Measurements from ENCODE around the gene RNF213. TPM values are rescaled to one million over a fixed set of nuclear protein-coding genes. Genes with fewer than 3 reads are reported as not detected.

The RNF213 gene
- total RNA-seq, 4 donors from 2014 or later, result 113 to 174 (median 159) TPM

GRCh38 chr17:80371196-80371595 is 110.5 kb downstream of the RNF213 start:
- intact Hi-C loops (cut with DNase I; ENCODE audit: low total_unique reads) (no loop called here), in situ Hi-C loops (cut with MboI; ENCODE audit: low pct_ligation_motif_present in 1 of 4, low pct_unique_long_range_greater_than_20kb in 1 of 4, low sequenced_read_pairs in 3 of 4) (no loop called here)
- DNase-seq, result no peak
- Histone ChIP-seq H3K36me3 (peaks cover 0 to 88% (median 43%) of the 10 kb centered on the region in 4 donors), H3K9me3 (no peaks in the 10 kb centered on the region), H3K4me1 (no peaks in the 10 kb centered on the region), H3K4me3 (no peak overlapping the region), H3K27ac (no peak overlapping the region), H3K27me3 (no peaks in the 10 kb centered on the region)
- 80 to 93% methylated on average over 1 to 5 of the region's 5 CpGs for WGBS, 2 donors (ENCODE audit: low coverage in 1 of 2)
- TF ChIP-seq POLR2A (IDR thresholded peaks at IDR 0.05) (no peak), EP300 (IDR thresholded peaks at IDR 0.05; ENCODE audit: low read depth) (no peak), CTCF (IDR thresholded peaks at IDR 0.05) (no peak), POLR2AphosphoS5 (IDR thresholded peaks at IDR 0.05) (no peak)

GRCh38 chr17:80372456-80372855 is 111.8 kb downstream of the RNF213 start:
- intact Hi-C loops (cut with DNase I; ENCODE audit: low total_unique reads) (no loop called here), in situ Hi-C loops (cut with MboI; ENCODE audit: low pct_ligation_motif_present in 1 of 4, low pct_unique_long_range_greater_than_20kb in 1 of 4, low sequenced_read_pairs in 3 of 4) (no loop called here)
- 72 to 93% methylated on average over 3 to 11 of the region's 11 CpGs for WGBS, 2 donors (ENCODE audit: low coverage in 1 of 2)
- DNase-seq, result no peak
- H3K4me1 ChIP-seq, result no peaks in the 10 kb centered on the region
- no peak overlapping the region for H3K27ac ChIP-seq
- TF ChIP-seq CTCF (IDR thresholded peaks at IDR 0.05) (no peak), POLR2A (IDR thresholded peaks at IDR 0.05) (no peak), POLR2AphosphoS5 (IDR thresholded peaks at IDR 0.05) (no peak), EP300 (IDR thresholded peaks at IDR 0.05; ENCODE audit: low read depth) (no peak)
- no peaks in the 10 kb centered on the region for H3K27me3 ChIP-seq
- H3K4me3 ChIP-seq, result no peak overlapping the region
- H3K9me3 ChIP-seq, result no peaks in the 10 kb centered on the region
- peaks cover 0 to 94% (median 44%) of the 10 kb centered on the region in 4 donors for H3K36me3 ChIP-seq

DNA sequence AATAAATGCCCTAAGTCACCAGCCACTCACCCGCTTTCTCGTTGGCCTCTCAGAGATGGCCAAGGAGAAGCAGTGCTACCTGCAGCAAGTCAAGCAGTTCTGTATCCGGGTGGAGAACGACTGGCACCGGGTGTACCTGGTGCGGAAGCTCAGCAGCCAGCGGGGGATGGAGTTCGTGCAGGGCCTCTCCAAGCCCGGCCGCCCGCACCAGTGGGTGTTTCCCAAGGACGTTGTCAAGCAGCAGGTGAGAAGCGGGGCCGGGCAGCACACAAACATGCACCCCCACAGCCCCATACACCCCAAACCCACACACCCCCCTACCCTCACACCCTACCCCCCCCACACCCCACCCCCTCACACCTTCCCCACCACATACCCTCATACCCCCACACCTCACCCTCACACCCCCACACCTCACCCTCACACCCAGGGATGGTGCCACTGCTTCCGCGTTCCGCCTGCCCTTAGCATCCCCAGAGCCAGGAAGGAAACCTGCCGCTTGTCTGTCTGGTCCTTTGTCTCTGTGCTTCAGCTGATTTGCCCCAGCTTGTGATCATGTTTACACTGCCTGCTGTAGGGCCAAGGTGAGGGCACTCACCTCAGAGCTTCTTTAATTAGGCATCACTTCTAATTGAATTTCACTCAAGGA is 112.4 kb downstream of the RNF213 start:
- TF ChIP-seq POLR2A (IDR thresholded peaks at IDR 0.05), result no peak
- TF ChIP-seq POLR2AphosphoS5 (IDR thresholded peaks at IDR 0.05), result no peak
- no peak for TF ChIP-seq EP300 (IDR thresholded peaks at IDR 0.05; ENCODE audit: low read depth)
- no peak for TF ChIP-seq CTCF (IDR thresholded peaks at IDR 0.05)
- Histone ChIP-seq H3K27me3 (no peaks in the 10 kb centered on the region), H3K36me3 (peaks cover 0 to 93% (median 43%) of the 10 kb centered on the region in 4 donors), H3K27ac (no peak overlapping the region), H3K4me1 (no peaks in the 10 kb centered on the region), H3K4me3 (no peak overlapping the region), H3K9me3 (no peaks in the 10 kb centered on the region)
- intact Hi-C loops (cut with DNase I; ENCODE audit: low total_unique reads) (no loop called here), in situ Hi-C loops (cut with MboI; ENCODE audit: low pct_ligation_motif_present in 1 of 4, low pct_unique_long_range_greater_than_20kb in 1 of 4, low sequenced_read_pairs in 3 of 4) (no loop called here)
- no peak for DNase-seq
- WGBS, 2 donors (ENCODE audit: low coverage in 1 of 2), result 92 to 94% methylated on average over 2 to 18 of the region's 18 CpGs

- DNase-seq, result no peak
- in situ Hi-C loops (cut with MboI; ENCODE audit: low pct_ligation_motif_present in 1 of 4, low pct_unique_long_range_greater_than_20kb in 1 of 4, low sequenced_read_pairs in 3 of 4), result no loop called here
- Histone ChIP-seq H3K27me3 (no peaks in the 10 kb centered on the region), H3K27ac (no peak overlapping the region), H3K36me3 (peaks cover 0 to 89% (median 41%) of the 10 kb centered on the region in 4 donors), H3K4me3 (no peak overlapping the region), H3K9me3 (no peaks in the 10 kb centered on the region), H3K4me1 (no peaks in the 10 kb centered on the region)
- TF ChIP-seq CTCF (IDR thresholded peaks at IDR 0.05) (no peak), EP300 (IDR thresholded peaks at IDR 0.05; ENCODE audit: low read depth) (no peak), POLR2AphosphoS5 (IDR thresholded peaks at IDR 0.05) (no peak), POLR2A (IDR thresholded peaks at IDR 0.05) (no peak)
- intact Hi-C loops (cut with DNase I; ENCODE audit: low total_unique reads), result no loop called here
- 88 to 95% methylated on average over 15 to 22 of the region's 22 CpGs for WGBS, 2 donors (ENCODE audit: low coverage in 1 of 2)
Observed at GRCh38 chr17:80374039-80374731, 113.5 kb downstream of the RNF213 start.
